NCI-H128 (cell line): ENCODE results near the gene ALOX5.

Experiments used
- DNase-seq: peaks from one replicate; lab custom pipeline; 2025; ENCODE audit not compliant: unreplicated experiment; lab: John Stamatoyannopoulos, UW

The ALOX5 gene

DNA sequence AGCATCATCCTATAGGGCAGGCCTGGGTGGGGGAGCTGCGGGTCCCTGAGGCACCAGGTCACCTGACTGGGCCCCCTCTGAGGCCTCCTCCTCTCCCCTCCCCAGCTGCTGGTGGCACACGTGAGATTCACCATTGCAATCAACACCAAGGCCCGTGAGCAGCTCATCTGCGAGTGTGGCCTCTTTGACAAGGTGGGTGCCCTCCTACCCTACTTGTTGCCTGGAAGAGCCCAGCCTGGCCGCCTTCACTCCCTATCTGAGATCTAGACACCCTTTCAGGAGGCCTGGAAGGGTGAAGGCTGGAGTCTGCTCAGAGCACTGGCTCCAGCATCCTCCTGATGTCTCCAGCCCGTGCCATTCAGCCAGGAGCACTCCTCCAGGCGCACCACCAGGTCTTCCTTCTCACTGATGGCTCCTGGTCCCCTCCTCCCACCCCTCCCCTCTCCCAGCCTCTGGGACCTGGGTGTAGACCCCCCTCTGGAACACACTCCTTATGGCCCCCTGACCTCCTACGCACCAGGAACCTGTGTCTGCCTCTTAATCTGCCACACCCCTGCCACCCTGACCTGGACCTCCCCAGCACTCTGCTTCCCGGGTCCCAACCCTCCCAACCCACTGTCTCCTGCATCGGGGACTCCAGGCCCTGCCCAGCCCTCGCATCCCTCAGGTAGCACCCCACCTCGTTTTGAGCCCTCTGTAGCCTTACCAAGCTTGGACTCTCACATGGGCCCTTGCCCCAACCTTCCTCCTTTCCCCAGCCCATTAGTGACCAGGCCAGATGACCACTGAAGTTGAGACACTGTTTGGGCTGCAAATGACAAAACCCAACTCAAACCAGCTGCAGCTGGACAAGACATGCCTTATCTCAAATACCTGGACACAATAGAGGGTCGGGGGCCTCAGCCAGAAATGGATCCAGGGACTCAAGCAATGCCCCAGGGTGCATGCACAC is 67.5 kb downstream of the ALOX5 start:
- no peak for DNase-seq

GRCh38 chr10:45442251-45442650 is 68.2 kb downstream of the ALOX5 start:
- no peak for DNase-seq

DNA sequence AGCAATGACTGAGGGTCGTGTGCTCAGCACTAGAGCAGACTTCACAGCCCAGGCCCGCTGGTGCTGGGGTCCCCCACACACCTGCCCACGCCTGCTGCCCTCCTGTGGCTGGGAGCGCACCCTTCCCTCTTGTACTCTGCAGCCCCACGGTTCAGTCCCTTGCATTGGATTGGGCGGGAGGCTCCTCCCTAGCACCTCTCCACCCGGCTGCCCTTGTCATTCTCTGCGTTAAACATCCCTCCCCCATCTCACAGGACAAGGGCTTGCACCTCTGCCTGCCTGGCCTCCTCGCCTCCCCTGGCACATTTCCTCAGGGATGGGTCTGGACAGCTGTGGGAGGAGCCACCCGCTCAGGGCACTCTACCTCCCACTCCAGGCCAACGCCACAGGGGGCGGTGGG is 68.6 kb downstream of the ALOX5 start:
- no peak for DNase-seq

- DNase-seq, result no peak
These were observed 69.3 kb downstream of the ALOX5 start for GRCh38 chr10:45443101-45444009.

GRCh38 chr10:45444022-45444421 is 70.0 kb downstream of the ALOX5 start:
- no peak for DNase-seq

- DNase-seq, result no peak
These were observed 71.2 kb downstream of the ALOX5 start for GRCh38 chr10:45444976-45445898.

GRCh38 chr10:45446858-45447257 is 72.8 kb downstream of the ALOX5 start:
- no peak for DNase-seq

GRCh38 chr10:45447416-45447815 is 73.4 kb downstream of the ALOX5 start:
- DNase-seq, result no peak

- DNase-seq, result no peak
These were observed 76.8 kb downstream of the ALOX5 start for GRCh38 chr10:45450866-45451265.

GRCh38 chr10:45451407-45451806 is 77.4 kb downstream of the ALOX5 start:
- no peak for DNase-seq

- no peak for DNase-seq
These were observed 78.3 kb downstream of the ALOX5 start for GRCh38 chr10:45452268-45452667.

DNA sequence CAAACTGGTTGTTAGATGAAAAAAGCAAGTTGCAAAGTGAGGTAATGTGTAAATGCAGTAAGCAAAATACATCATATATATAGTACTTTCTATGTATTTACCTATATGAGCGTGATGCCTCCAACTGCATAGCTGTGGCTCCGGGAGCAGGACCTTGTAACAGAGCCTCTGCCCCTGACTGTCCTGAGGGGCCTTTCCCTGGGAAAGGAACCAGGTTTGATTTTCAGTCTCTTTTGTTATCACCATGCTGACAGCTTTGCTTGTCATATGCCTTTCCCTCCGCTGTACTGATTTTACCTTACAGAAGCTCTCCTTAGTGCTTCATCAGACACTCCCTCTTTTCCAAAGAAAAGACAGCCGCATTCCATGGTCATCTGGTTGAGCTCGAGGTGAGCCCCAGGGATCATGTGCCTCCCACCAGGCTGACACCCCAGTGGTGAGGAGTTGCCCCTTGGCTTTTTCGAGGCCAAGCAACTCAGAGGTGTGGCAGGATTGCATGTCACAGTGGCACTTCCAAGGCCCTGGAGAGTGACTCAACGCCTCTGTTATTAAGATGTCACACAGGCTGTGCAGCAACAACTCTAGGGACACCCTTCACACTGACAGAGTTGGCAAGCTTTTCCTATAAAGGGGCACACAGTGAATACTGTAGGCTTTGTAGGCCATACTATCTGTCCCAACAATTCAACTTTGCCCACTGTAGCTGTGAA is 78.9 kb downstream of the ALOX5 start:
- DNase-seq, result no peak

GRCh38 chr10:45453639-45454255 is 79.7 kb downstream of the ALOX5 start:
- no peak for DNase-seq

GRCh38 chr10:45454262-45454661 is 80.2 kb downstream of the ALOX5 start:
- no peak for DNase-seq

DNA sequence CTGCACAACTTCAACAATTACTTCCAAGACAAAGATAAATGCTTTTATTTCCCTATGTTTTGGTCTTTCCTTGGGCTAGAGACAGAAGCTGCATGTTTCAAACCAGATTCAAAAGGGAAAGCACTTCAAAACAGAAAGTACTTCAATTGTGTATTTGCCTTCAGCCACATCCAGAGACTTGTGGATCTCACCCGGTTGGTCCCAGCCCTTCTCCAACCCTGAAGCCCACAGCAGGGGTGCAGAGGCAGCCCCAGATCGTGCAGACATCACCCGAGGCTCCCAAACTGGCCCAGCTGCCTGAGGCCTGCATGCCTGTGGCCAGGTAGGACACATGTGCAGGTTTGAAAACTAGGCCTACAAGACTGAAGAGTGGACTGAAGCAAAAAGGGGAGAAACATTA is 80.8 kb downstream of the ALOX5 start:
- no peak for DNase-seq

DNA sequence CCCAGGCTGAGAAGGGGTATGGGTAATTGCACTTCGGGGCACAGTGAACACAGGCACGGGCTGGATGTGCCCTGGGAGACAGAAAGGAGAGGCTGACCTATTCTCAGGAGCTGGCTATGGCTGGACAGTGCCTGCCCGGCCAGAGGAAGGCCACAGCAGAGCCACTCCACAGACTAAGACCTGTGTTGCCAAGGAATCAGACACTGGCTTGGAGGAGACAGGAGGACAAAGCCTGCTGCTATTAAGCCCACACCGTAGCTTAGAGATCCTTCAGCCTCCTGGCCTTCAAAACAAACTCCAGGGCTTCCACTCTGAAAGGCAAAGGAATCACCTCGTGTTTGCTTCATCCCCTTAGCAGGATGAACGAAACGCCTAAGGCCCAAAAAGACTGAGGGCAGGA is 82.2 kb downstream of the ALOX5 start:
- DNase-seq, result no peak

DNA sequence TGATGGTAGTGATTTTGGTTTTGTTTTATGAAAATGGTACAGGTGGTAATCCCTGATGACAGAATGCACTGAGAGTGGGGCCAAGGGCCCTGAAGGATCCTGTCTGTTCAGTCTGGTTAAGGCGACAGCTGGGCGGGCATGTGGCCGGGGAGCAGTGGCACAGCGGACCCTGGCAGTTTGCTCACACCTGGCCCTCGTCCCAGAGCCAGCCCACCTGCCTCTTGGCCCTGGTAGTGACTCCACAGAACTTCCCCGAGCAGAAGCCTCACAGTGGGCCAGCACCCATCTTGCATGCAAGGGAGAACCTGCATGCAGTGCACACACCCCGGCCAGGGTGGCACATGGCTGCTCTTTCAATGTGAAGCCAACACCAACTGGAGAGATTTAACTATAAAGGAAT is 82.8 kb downstream of the ALOX5 start:
- no peak for DNase-seq

DNA sequence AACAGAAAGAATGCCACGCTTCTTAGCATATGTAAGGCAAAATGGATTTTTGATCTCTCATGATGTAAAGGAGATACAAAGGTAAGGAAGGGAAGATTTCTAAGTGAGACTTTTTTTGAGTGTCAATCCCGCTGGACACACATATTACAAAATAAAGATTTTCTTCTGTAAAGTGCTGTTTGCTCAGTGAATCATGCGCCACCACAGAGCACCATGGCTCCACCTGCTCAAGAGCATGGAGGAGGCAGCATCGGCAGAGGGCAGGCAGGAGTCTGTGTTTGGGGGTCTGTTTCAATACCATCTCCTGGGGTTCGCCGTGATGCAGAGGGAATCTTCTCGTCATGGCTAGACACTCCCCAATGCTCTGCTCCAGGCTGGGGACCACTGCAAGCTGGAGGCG is 83.5 kb downstream of the ALOX5 start:
- no peak for DNase-seq

DNA sequence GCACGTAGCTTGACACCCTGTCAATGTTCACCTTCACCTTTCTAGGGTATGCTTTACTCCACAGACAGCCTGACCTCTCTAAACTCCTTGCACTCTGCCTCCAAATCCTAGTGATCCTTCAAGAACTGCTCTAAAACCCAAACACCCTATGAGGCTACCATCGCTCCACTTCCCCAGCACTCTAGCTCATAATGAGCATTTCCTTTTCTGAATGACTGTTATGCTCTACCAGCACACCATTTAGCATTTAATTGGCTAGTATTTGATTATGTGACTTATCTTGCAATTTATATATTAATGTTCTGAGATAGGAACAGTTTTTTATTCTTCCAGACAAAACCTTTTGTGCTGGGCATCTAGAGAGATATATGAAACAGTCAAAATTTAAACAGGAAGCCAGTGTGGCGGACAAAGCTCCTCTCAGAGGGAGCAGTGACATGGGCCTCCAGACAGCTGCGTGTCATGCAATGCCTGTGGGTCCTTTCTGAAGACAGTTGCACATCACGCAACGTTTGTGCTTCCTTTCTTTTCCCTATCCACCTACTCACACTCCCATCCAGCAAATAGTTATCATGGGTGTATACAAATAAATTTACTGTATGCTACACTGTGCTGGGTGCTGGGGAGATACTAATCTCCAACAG is 86.3 kb downstream of the ALOX5 start:
- no peak for DNase-seq
